Brain pericyte (primary cell): ENCODE results near the gene CASK.
"Not testable (repeated sequence)": the region's sequence is repeated elsewhere in the genome, so short reads cannot be mapped to it uniquely, and the experiment has no call there.

Source experiments
- DNase-seq: peaks from one replicate; pipeline ENCODE4 v3.0.0-alpha.2; 2012; ENCODE audit warnings: low read depth, low spot score

CASK gene

GRCh38 chrX:41730081-41730480, 193.3 kb downstream of the CASK start:
- no peak for DNase-seq

- no peak for DNase-seq
These were observed 195.2 kb downstream of the CASK start for GRCh38 chrX:41728125-41728524.

GRCh38 chrX:41723826-41724225, 199.5 kb downstream of the CASK start, which contains the start of gene GPR82:
Gene GPR82, plus strand, starts transcription at chrX:41724181. Its CDS starts 2,846 bp downstream, at chrX:41727027.
- DNase-seq = no peak

- DNase-seq = no peak
These were observed 200.3 kb downstream of the CASK start for GRCh38 chrX:41722816-41723618.

- no peak for DNase-seq
These were observed 201.1 kb downstream of the CASK start for GRCh38 chrX:41722214-41722613.

GRCh38 chrX:41721590-41721989, 201.8 kb downstream of the CASK start:
- no peak for DNase-seq

- DNase-seq = no peak
These were observed 203.1 kb downstream of the CASK start for GRCh38 chrX:41720125-41720779.

GRCh38 chrX:41719610-41720009, 203.7 kb downstream of the CASK start:
- not testable (repeated sequence) for DNase-seq

GRCh38 chrX:41718481-41719235, 204.7 kb downstream of the CASK start:
- DNase-seq = no peak

GRCh38 chrX:41716767-41717473, 206.4 kb downstream of the CASK start:
- DNase-seq = no peak

GRCh38 chrX:41716222-41716621, 207.1 kb downstream of the CASK start:
- no peak for DNase-seq

GRCh38 chrX:41711021-41711667, 212.2 kb downstream of the CASK start:
- DNase-seq = no peak

- no peak for DNase-seq
These were observed 214.9 kb downstream of the CASK start for GRCh38 chrX:41708486-41708885.

GRCh38 chrX:41707218-41707617, 216.1 kb downstream of the CASK start:
- no peak for DNase-seq

- DNase-seq = no peak
These were observed 217.5 kb downstream of the CASK start for GRCh38 chrX:41705680-41706374.

- no peak for DNase-seq
These were observed 218.3 kb downstream of the CASK start for GRCh38 chrX:41705042-41705441.

- DNase-seq = no peak
These were observed 219.8 kb downstream of the CASK start for GRCh38 chrX:41703574-41704029.

- no peak for DNase-seq
These were observed 227.9 kb downstream of the CASK start for GRCh38 chrX:41695426-41695825.

GRCh38 chrX:41693024-41693423, 230.3 kb downstream of the CASK start:
- no peak for DNase-seq

GRCh38 chrX:41692162-41692749, 231.1 kb downstream of the CASK start:
- no peak for DNase-seq
